ENCODE measurements around the gene ADO. TPM values are rescaled to one million over a fixed set of nuclear protein-coding genes. Genes with fewer than 3 reads are reported as not detected.

Gene ADO
- total RNA-seq, 1 experiment from 2014 or later, result 29.3 TPM

GRCh38 chr10:62831346-62831745, 26.8 kb downstream of the ADO start:
- TF ChIP-seq USF1 (CRISPR knock-in tag; IDR thresholded peaks at IDR 0.05) (no peak), SOX15 (CRISPR knock-in tag; IDR thresholded peaks at IDR 0.05) (no peak), STAT6 (CRISPR knock-in tag; conservative IDR thresholded peaks at IDR 0.05; ENCODE audit: low read depth) (no peak), ATF1 (CRISPR knock-in tag; IDR thresholded peaks at IDR 0.05) (no peak), ZNF423 (CRISPR knock-in tag; IDR thresholded peaks at IDR 0.05) (no peak), ZNF281 (CRISPR knock-in tag; IDR thresholded peaks at IDR 0.05) (no peak), PRRX2 (CRISPR knock-in tag; IDR thresholded peaks at IDR 0.05) (no peak), GABPB1 (CRISPR knock-in tag; IDR thresholded peaks at IDR 0.05) (no peak), NR1H2 (CRISPR knock-in tag; IDR thresholded peaks at IDR 0.05) (no peak), SMAD3 (CRISPR knock-in tag; IDR thresholded peaks at IDR 0.05; ENCODE audit: borderline replicate concordance) (no peak), ARID4B (CRISPR knock-in tag; IDR thresholded peaks at IDR 0.05; ENCODE audit: borderline replicate concordance) (no peak), NFATC4 (CRISPR knock-in tag; IDR thresholded peaks at IDR 0.05) (no peak), CDX4 (CRISPR knock-in tag; IDR thresholded peaks at IDR 0.05; ENCODE audit: borderline replicate concordance) (no peak), NR3C1 (CRISPR knock-in tag; conservative IDR thresholded peaks at IDR 0.05; ENCODE audit: low read depth) (no peak), JUN (CRISPR knock-in tag; IDR thresholded peaks at IDR 0.05) (no peak), HMGXB4 (CRISPR knock-in tag; IDR thresholded peaks at IDR 0.05) (no peak), USF2 (CRISPR knock-in tag; IDR thresholded peaks at IDR 0.05) (no peak), HMGA2 (CRISPR knock-in tag; IDR thresholded peaks at IDR 0.05) (no peak), ZNF232 (CRISPR knock-in tag; IDR thresholded peaks at IDR 0.05) (no peak)
- H3K4me3 Mint-ChIP-seq, result no peak overlapping the region
- ChIA-PET POLR2A (no interaction called here), CTCF (interaction anchor here (1.1 kb wide), 1 partner anchor 13 kb away, joined by 4 read pairs; no protein-coding TSS in a partner anchor)
- ATAC-seq, result no peak
- 0 out of 2 replicates have a peak, but pooled peaks cover 3% of the 10 kb centered on the region for H3K4me1 Mint-ChIP-seq
- H3K9me3 Mint-ChIP-seq, result peaks cover 6% of the 10 kb centered on the region
- no peaks in the 10 kb centered on the region for H3K36me3 Mint-ChIP-seq
- DNase-seq (ENCODE audit: low spot score), result no peak
- H3K27ac Mint-ChIP-seq, result no peak overlapping the region
- no peaks in the 10 kb centered on the region for H3K27me3 Mint-ChIP-seq (ENCODE audit: low read depth)

All from WTC11 (cell line).